ENCODE measurements around the gene THUMPD2.

GRCh38 chr2:39712953-39713352 is 66.1 kb downstream of the THUMPD2 start:
- TF ChIP-seq POLR2A (IDR thresholded peaks at IDR 0.05) (no peak), POLR2AphosphoS5 (IDR thresholded peaks at IDR 0.05) (no peak)
